22Rv1 (cell line): ENCODE results near the gene GPR45.
A peak's percentile ranks its signal among the peaks of the same experiment; 100 is the strongest.

Experiments used
- H3K27ac ChIP-seq: fragments of 450-650 bp; 2 replicates; pipeline ENCODE4 v1.5.1; 2017
- CTCF ChIP-seq: fragments of 450-650 bp; IDR thresholded peaks from 2 replicates; pipeline ENCODE4 v1.5.1; 2017; ENCODE audit warnings: mild to moderate bottlenecking
- ZFX ChIP-seq: fragments of 450-650 bp; IDR thresholded peaks from 2 replicates; pipeline ENCODE4 v1.6.1; 2017; ENCODE audit warnings: antibody characterized with exemption, borderline replicate concordance

The GPR45 gene

DNA sequence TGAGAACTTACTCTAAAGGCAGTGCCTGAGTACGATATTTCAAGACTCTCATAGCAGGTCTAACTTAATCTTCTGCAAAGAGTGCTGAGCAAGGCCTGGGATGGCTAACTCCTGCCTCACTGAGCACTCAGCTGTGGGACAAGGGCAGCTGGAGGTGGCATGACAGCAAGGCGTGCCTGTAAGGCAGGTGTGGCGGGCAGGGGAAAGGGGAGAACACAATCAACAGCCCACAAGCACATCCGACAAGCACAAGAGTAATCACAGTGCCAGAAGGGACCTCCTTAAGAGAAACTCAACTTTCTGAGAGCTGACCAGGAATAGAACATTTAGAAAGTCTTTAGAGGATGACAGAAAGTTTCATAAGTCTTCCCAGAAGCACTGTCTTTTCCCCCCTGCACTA lies 42.0 kb downstream of the GPR45 start:
- TF ChIP-seq ZFX, result no peak
- no peak for TF ChIP-seq CTCF
- H3K27ac ChIP-seq, result no peak overlapping the region

DNA sequence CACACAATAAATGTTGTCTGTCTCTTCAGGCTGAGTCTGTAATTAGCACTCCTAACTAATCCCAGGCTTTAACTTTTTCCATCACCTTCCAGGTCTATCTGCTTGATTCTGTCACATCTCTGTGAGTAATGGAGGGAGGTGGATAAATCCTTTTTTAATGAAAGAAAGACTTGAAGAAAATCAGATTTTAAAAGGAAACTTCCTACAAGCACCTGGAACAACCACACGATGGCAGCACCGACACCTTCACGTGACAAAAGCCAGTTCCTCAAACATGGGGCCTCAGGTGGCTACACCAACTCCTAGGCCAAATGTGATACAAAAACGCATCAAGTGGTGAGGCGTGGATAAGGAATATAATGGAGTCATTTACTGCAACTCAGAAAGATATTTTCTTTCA lies 46.1 kb downstream of the GPR45 start:
- no peak overlapping the region for H3K27ac ChIP-seq
- TF ChIP-seq CTCF, result peak; percentile 68
- TF ChIP-seq ZFX, result no peak

DNA sequence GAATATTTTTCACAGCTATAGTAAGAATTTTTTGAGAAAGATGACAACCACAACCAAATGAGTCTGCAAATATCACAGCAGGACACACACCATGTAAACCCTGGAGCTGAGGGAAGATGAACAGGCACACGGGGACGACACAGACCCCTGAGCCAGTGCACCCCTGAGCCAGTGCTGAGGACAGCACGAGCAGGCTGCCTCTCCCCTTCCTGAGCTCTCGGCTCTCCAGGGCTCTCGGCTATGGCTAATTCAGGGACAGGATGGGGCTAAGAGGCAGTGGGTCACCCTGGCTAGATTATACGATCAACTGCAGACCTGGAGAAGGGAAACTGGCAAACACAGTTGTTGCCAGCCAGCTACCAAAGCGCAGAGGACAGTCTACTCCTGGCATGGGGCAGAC lies 46.6 kb downstream of the GPR45 start:
- TF ChIP-seq CTCF (no peak), ZFX (no peak)
- no peak overlapping the region for H3K27ac ChIP-seq

DNA sequence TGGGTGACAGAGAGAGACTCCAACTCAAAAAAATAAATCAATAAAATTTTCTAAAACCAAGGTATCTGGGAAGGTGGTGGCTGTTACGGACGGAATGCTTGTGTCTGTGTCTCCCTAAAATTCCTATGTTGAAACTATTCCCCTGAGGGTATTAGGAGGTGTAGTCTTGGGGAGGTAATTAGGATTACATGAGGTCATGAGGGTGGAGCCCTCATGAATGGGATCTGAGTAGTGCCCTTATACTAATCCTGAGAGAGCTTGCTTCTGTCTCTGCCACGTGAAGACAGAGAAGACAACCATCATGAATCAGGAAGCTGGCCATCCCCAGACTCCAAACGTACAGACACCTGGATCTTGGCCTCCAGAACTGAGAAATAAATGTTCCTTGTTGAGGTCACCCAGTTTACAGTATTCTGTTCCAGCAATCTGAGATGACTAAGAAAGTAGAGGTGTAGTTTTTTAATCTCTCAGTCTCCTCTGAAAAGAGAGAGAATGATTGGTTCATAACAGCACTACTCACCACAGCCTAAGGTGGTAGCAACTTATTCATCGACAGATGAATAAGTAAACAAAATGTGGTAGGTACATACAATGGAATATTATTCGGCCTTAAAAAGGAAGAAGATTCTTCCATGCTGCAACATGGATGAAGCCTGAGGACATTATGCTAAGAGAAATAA lies 49.6 kb downstream of the GPR45 start:
- no peak for TF ChIP-seq ZFX
- no peak for TF ChIP-seq CTCF
- H3K27ac ChIP-seq, result no peak overlapping the region

- H3K27ac ChIP-seq, result no peak overlapping the region
- TF ChIP-seq ZFX (no peak), CTCF (no peak)
Measured at GRCh38 chr2:105291981-105292380, 50.4 kb downstream of the GPR45 start.
